ENCODE measurements around the gene RIN3.

Gene RIN3

DNA sequence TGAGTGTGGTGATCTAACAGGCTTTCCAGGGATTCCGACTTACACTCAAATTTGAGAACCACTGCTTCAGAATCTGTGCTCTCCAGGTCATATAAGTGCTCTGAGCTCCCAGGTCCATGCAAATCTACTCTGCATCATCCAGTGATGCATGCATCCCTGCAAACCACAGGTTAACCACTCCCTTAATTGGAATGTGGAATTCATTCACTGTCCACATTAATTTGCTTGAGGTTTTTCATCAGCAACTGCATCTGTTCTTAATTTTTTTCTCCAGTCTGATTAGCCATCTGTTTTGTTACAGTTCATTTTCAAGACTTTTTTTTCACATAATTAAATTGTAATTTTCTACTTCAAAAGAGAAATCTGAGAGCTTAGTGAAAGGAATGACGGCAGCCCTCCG lies 43.4 kb upstream of the RIN3 start:
- TF ChIP-seq, protein P1, sequence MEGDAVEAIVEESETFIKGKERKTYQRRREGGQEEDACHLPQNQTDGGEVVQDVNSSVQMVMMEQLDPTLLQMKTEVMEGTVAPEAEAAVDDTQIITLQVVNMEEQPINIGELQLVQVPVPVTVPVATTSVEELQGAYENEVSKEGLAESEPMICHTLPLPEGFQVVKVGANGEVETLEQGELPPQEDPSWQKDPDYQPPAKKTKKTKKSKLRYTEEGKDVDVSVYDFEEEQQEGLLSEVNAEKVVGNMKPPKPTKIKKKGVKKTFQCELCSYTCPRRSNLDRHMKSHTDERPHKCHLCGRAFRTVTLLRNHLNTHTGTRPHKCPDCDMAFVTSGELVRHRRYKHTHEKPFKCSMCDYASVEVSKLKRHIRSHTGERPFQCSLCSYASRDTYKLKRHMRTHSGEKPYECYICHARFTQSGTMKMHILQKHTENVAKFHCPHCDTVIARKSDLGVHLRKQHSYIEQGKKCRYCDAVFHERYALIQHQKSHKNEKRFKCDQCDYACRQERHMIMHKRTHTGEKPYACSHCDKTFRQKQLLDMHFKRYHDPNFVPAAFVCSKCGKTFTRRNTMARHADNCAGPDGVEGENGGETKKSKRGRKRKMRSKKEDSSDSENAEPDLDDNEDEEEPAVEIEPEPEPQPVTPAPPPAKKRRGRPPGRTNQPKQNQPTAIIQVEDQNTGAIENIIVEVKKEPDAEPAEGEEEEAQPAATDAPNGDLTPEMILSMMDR (IDR thresholded peaks at IDR 0.05; ENCODE audit: insufficient read depth, missing control alignments): no peak
- FAIRE-seq (no peak), DNase-seq (ENCODE audit: insufficient read length, low spot score) (no peak)

DNA sequence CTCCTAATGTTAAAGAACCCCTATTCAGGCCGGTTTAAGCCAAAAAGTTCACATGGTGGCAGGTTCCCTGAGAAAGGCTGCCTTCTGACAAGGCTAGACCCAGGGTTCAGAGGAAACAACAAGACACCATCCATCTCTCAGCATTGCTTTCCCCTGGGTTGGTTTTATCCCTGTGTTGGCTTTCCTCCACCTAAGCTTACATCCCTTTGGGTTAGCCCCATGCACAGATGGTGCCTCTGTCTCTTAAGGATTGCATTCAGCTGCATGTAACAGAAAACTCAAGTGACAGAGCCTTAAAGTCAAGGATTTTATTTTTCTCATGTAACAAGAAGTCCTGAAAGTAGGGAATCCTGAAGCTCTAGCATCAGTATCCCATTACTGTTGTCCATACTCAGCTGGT lies 42.8 kb upstream of the RIN3 start:
- no peak for DNase-seq (ENCODE audit: insufficient read length, low spot score)
- no peak for FAIRE-seq
- TF ChIP-seq, protein P1 (IDR thresholded peaks at IDR 0.05; ENCODE audit: insufficient read depth, missing control alignments): no peak

DNA sequence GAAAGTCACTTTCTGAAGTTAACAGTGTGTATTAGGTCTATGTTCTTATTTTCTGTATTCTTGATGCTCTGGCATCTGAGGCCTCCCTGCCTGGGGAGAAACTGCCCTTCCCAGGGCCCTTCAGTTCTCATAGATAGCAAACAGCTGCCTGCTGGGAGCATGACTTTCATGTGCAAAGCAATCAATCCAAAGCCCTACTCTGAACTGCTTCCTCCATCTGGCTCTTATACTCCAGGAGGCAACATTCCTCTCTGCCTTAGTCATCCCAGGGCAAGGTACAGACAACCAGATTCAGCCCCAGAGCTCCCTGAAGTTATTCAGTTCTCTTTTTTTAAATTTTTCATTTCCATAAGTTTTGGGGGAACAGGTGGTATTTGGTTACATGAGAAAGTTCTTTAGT lies 41.7 kb upstream of the RIN3 start:
- TF ChIP-seq, protein P1 (IDR thresholded peaks at IDR 0.05; ENCODE audit: insufficient read depth, missing control alignments): no peak
- no peak for DNase-seq (ENCODE audit: insufficient read length, low spot score)
- FAIRE-seq: no peak

DNA sequence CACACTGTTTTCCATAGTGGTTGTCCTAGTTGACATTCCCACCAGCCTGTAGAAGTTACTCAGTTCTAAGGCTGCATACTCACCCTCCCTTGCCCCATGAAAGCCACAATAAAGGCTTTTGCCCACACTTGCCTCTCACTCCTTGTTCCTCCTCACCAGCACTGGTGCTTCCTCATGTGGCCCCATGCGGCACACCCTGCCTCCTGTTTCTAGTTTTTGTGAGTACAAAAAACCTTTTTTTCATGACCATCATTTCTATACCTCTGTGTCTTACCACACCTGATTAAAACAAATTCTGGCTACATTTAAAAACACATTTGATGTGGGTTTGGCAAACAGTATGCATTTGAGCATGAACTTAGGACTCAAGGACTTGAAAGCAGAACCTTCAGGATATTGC lies 40.7 kb upstream of the RIN3 start:
- no peak for FAIRE-seq
- TF ChIP-seq, protein P1 (IDR thresholded peaks at IDR 0.05; ENCODE audit: insufficient read depth, missing control alignments): no peak
- DNase-seq (ENCODE audit: insufficient read length, low spot score): no peak

DNA sequence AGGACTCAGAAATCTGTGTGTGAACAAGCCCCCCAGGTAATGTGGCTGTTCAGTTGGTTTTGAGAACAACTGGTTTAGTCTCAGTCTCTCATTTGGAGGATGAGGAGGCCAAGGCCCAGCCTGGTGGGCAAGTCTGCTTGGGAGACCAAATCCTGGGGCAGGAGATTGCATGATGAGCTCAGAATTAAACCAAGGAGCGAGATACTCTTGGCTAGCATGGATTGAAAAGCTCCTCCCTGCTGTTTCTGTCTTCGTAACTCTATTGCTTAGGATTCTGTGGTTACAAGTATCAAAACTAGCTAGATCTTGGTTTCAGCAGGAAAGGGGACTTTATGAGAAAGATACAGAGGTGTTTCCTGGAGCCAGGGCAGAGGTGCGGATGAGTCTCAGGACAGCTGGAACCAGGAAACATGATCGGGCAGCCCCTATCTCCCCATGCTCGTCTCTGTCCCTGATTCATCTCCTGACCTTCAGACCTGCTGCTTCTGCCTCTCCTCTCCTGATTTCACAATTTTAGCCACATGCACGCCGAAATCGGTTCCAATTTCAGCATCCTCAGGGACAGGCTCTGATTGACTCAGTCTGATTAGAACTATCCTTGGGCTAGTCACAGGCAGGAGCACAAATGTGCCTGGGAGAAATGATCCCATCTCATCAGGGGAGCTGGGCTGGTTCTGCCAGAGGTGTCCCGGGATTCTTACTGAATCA lies 40.2 kb upstream of the RIN3 start:
- FAIRE-seq (no peak), DNase-seq (ENCODE audit: insufficient read length, low spot score) (no peak)
- TF ChIP-seq, protein P1 (IDR thresholded peaks at IDR 0.05; ENCODE audit: insufficient read depth, missing control alignments): no peak

DNA sequence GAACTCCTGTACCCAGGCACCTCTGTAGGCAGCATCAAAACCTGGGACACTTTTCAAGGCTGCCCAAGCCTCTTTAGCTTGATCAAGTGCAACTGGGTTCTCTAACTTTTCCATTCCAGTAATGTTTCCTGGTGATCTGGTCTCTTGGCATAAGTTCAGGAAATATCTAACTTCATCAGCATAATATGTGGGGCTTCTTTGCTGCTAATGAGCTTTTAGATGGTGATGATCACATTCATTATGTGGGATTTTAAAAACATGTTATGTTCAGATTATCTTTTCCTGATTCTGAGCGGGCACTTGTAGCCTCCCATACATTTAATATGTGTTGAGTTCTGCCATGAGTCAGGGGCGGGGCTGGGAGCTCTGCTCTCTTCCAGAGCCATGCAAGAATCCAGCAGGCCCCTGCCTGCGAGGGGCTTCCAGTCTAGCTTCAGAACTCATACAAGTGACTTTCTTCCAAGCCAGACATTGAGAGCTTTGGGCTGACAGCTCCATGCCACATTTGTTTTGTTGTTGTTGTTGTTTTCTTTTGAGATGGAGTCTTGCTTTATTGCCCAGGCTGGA lies 39.5 kb upstream of the RIN3 start:
- DNase-seq (ENCODE audit: insufficient read length, low spot score) (no peak), FAIRE-seq (no peak)
- TF ChIP-seq, protein P1 (IDR thresholded peaks at IDR 0.05; ENCODE audit: insufficient read depth, missing control alignments): no peak

DNA sequence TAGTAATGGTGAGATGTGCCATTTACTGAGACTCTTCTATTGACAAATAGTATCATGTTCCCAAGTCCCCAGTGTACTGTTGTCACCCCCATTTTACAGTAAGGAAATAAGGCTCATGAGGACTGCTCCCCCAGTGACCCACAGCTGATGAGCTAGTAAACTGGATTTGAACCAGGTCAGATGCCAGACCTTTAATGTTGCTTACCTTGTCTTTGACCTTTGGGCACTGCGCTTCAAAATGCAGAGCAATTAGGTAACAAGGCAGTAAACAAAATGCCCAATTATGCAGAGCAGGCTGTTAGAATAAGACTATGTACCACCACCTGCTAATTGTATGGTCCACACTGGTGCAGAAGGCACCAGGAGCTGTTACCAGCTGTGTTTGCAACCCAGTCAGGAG lies 38.5 kb upstream of the RIN3 start:
- TF ChIP-seq, protein P1 (IDR thresholded peaks at IDR 0.05; ENCODE audit: insufficient read depth, missing control alignments): no peak
- FAIRE-seq: no peak

More for the DNA sequence above, 38.5 kb upstream of the RIN3 start:
- DNase-seq (ENCODE audit: insufficient read length, low spot score): no peak

All from D721Med (cell line).